Kidney epithelial cell (primary cell): Measurements from ENCODE around the gene JOSD2. TPM values are rescaled to one million over a fixed set of nuclear protein-coding genes. Genes with fewer than 3 reads are reported as not detected.
"Not testable (repeated sequence)": the region's sequence is repeated elsewhere in the genome, so short reads cannot be mapped to it uniquely, and the experiment has no call there.

Experiments used
- DNase-seq: peaks from one replicate; pipeline ENCODE4 v3.0.0-alpha.2; 2010; ENCODE audit warnings: low read depth
- H3K27me3 ChIP-seq: 2 replicates; pipeline ENCODE4 v1.6.0; 2011; ENCODE audit warnings: low read length; ENCODE audit not compliant: control insufficient read depth, insufficient read depth
- H3K36me3 ChIP-seq: 2 replicates; pipeline ENCODE4 v1.5.1; 2011; ENCODE audit warnings: low read length; ENCODE audit not compliant: control insufficient read depth, insufficient read depth
- H3K4me3 ChIP-seq: 2 replicates; pipeline ENCODE4 v1.5.1; 2011; ENCODE audit warnings: low read depth, mild to moderate bottlenecking, control low read depth, low read length
- total RNA-seq: library from RNA; depleted of rRNA; stranded (reverse); fragments of >200 nt; gene quantifications from 2 replicates; pipeline ENCODE4 v1.2.3, GENCODE V29; 2015
- TF ChIP-seq, protein P1 (sequence below): IDR thresholded peaks from 2 replicates; pipeline ENCODE4 v1.5.1; 2011; ENCODE audit warnings: mild to moderate bottlenecking, moderate library complexity, low read length, control low read depth, inconsistent platforms; ENCODE audit not compliant: insufficient read depth, poor library complexity, severe bottlenecking

The JOSD2 gene
- total RNA-seq, 1 donor from 2014 or later: 26.8 TPM

- H3K36me3 ChIP-seq: no peaks in the 10 kb centered on the region
- DNase-seq: peak; percentile 68
- H3K4me3 ChIP-seq: peak within 1 kb of the TSS; percentile 79
- TF ChIP-seq, protein P1, sequence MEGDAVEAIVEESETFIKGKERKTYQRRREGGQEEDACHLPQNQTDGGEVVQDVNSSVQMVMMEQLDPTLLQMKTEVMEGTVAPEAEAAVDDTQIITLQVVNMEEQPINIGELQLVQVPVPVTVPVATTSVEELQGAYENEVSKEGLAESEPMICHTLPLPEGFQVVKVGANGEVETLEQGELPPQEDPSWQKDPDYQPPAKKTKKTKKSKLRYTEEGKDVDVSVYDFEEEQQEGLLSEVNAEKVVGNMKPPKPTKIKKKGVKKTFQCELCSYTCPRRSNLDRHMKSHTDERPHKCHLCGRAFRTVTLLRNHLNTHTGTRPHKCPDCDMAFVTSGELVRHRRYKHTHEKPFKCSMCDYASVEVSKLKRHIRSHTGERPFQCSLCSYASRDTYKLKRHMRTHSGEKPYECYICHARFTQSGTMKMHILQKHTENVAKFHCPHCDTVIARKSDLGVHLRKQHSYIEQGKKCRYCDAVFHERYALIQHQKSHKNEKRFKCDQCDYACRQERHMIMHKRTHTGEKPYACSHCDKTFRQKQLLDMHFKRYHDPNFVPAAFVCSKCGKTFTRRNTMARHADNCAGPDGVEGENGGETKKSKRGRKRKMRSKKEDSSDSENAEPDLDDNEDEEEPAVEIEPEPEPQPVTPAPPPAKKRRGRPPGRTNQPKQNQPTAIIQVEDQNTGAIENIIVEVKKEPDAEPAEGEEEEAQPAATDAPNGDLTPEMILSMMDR: no peak
- H3K27me3 ChIP-seq: no peaks in the 10 kb centered on the region
These were observed 34.6 kb downstream of the JOSD2 start, which contains the start of the genes EMC10 and GARIN5A for GRCh38 chr19:50476224-50476906. Gene EMC10, plus strand, starts transcription at chr19:50476507. Its CDS starts 38 bp downstream, at chr19:50476545. Gene GARIN5A, minus strand, starts transcription at chr19:50476848. Its CDS starts 460 bp downstream, at chr19:50476388.

DNA sequence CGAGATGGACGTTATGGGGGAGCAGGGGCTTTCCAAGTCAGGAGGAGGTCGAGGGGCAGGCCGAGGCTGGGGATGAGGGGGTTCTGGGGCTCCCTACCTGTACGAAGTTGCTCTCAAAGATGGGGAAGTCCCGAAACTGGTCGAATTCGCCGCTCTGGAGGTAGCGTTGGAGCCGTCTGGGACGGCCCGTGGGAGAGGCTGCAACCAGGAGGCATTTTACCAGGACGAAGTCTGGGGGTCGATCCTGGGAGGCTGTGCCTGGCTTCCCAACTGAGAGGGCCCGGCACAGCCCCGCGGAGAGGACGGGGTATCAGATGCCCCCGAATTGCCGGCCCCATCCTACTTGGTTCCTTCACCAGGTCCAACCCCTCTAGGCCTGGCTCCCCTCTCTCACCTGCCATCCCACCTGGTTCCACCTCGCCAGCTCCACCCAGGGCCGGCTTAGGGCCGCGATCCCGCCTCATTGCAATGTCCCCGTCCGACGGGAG lies 35.2 kb downstream of the JOSD2 start:
- Histone ChIP-seq H3K36me3 (no peaks in the 10 kb centered on the region), H3K27me3 (no peaks in the 10 kb centered on the region), H3K4me3 (peak overlapping the region; percentile 24)
- DNase-seq: no peak
- TF ChIP-seq, protein P1: no peak

- H3K4me3 ChIP-seq: no peak overlapping the region
- TF ChIP-seq, protein P1: no peak
- H3K27me3 ChIP-seq: no peaks in the 10 kb centered on the region
- DNase-seq: no peak
- H3K36me3 ChIP-seq: no peaks in the 10 kb centered on the region
These were observed 35.9 kb downstream of the JOSD2 start for GRCh38 chr19:50475101-50475568.

DNA sequence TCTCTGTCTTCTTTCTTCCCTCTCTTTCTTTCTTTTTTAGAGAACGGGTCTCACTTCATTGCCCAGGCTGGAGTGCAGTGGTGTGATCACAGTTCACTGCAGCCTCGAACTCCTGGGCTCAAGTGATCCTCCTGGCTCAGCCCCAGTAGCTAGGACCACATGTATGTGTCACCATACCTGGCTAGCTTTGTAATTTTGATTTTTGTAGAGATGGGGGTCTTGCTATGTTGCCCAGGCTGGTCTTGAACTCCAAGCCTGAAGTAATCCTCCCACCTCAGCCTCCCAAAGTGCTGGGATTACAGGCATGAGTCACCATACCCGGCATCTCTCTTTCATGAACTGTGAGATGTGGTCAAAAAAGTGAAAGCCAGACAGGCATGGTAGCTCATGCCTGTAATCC lies 37.7 kb downstream of the JOSD2 start:
- H3K27me3 ChIP-seq, H3K36me3 ChIP-seq, DNase-seq, H3K4me3 ChIP-seq: not testable (repeated sequence)

- Histone ChIP-seq H3K4me3 (no peak overlapping the region), H3K27me3 (peaks cover 6% of the 10 kb centered on the region), H3K36me3 (no peaks in the 10 kb centered on the region)
- no peak for DNase-seq
- TF ChIP-seq, protein P1: peak; percentile 5
These were observed 42.2 kb downstream of the JOSD2 start for GRCh38 chr19:50468818-50469217.

- TF ChIP-seq, protein P1: no peak
- Histone ChIP-seq H3K36me3 (no peaks in the 10 kb centered on the region), H3K4me3 (no peak overlapping the region), H3K27me3 (peaks cover 6% of the 10 kb centered on the region)
- no peak for DNase-seq
These were observed 43.4 kb downstream of the JOSD2 start for GRCh38 chr19:50467566-50467965.
